Stimulated activated CD4-positive, alpha-beta T cell treated with anti-CD3 and anti-CD28 coated beads, Interleukin-2, amount 100 ng/mL, for 4 hours (primary cell): ENCODE results near the gene RBBP8NL.
A peak's percentile ranks its signal among the peaks of the same experiment; 100 is the strongest.

Experiments
- DNase-seq: peaks from one replicate; pipeline ENCODE4 v3.0.0-alpha.2; 2020; ENCODE audit warnings: low read depth

RBBP8NL gene

GRCh38 chr20:62422636-62423325 lies 4.6 kb downstream of the RBBP8NL start:
- DNase-seq = no peak

- no peak for DNase-seq
Measured at GRCh38 chr20:62421716-62421990, 5.7 kb downstream of the RBBP8NL start.

- DNase-seq = no peak
Measured at GRCh38 chr20:62420846-62421715, 6.3 kb downstream of the RBBP8NL start.

- no peak for DNase-seq
Measured at GRCh38 chr20:62419759-62420158, 7.6 kb downstream of the RBBP8NL start.

- DNase-seq = no peak
Measured at GRCh38 chr20:62418709-62419487, 8.4 kb downstream of the RBBP8NL start.

- no peak for DNase-seq
Measured at GRCh38 chr20:62417981-62418708, 9.2 kb downstream of the RBBP8NL start.

- DNase-seq = no peak
Measured at GRCh38 chr20:62416651-62417637, 10.4 kb downstream of the RBBP8NL start.

- no peak for DNase-seq
Measured at GRCh38 chr20:62415354-62416111, 11.8 kb downstream of the RBBP8NL start.

GRCh38 chr20:62413896-62414481 lies 13.3 kb downstream of the RBBP8NL start:
- no peak for DNase-seq

GRCh38 chr20:62413025-62413570 lies 14.2 kb downstream of the RBBP8NL start:
- DNase-seq = no peak

GRCh38 chr20:62412194-62413024 lies 14.9 kb downstream of the RBBP8NL start:
- DNase-seq = no peak

GRCh38 chr20:62411479-62412193 lies 15.7 kb downstream of the RBBP8NL start:
- DNase-seq = no peak

GRCh38 chr20:62410746-62411478 lies 16.4 kb downstream of the RBBP8NL start:
- DNase-seq = no peak

- DNase-seq = peak; percentile 17
Measured at GRCh38 chr20:62409931-62410745, 17.2 kb downstream of the RBBP8NL start.

- no peak for DNase-seq
Measured at GRCh38 chr20:62409086-62409853, 18.1 kb downstream of the RBBP8NL start.
